ENCODE data around the gene MEAK7.

Gene MEAK7

DNA sequence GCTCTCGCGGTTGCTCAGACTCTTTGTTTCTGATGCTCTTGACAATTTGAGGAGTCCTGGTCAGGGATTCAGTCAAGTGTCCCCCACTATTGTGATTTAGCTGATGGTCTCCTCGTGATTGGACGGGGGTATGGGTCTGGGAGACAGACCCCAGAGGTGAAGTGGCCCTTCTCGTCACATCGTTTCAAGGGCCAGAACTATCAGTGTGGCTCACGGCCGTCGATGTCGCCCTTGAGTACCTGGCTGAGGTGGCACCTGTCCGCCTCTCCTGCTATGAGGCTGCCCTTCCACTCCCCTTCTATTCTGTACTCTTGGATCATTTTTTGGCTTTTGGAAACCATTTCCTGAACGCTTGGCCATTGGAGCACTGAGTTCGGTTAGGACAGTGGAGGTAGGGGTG is 7.4 kb upstream of the MEAK7 start:
- DNase-seq (ENCODE audit: low read depth): no peak

- no peak for DNase-seq (ENCODE audit: low read depth)
Measured at GRCh38 chr16:84511180-84511800, 6.8 kb upstream of the MEAK7 start.

DNA sequence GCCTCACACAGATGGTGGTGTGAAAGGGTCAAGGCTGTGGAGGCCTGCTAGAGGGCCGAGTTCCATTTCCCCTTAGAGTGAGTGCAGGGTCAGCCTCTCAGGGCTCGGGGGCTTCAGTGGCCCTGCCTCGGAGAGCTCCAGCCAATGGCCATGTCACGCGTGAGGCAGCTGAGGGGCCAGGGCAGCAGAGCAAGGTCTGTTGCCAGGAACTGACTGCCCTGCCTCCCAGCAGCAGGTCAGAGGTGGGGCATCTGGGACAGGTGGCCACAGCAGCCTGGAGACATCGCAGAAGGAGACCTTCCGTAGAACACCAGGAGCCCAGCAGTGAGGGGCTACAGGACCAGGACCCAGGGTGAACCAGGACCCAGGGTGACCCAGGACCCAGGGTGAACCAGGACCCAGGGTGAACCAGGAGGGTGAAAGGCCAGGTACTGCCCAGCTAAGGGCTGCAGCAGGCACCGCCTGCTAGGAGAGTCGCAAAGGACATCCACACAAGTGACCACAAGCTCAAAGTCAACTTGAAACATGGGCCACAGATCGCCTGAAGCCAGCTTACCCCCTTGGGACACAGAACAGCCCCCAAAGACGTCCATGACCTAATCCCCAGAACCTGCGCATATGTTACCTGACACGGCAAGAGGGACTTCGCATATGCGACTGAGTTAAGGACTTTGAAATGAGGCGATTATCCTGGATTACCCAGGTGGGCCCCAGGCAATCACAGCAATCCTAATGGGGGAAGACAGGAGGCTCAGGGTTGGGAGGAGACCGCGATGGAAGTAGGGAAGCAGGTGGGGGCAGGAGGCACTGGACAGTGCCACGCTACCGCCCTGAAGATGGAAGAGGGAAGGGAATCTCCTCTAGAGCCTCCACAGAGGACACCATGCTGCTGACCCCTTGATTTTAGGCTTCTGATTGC is 4.8 kb upstream of the MEAK7 start:
- DNase-seq (ENCODE audit: low read depth): no peak

DNA sequence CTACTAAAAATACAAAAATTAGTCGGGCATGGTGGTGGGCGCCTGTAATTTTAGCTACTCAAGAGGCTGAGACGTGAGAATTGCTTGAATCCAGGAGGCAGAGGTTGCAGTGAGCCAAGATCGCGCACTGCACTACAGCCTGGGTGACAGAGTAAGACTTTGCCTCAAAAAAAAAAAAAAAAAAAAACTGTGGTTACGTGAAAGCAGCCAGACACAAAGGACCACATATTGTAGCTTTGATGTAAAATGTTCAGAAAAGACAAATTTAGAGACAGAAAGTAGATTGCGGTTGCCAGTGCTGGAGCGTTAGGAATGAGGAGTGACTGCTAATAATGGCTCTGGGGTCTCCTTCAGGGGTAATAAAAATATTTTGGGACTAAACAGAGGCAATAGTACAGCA is 4.0 kb upstream of the MEAK7 start:
- no peak for DNase-seq (ENCODE audit: low read depth)

DNA sequence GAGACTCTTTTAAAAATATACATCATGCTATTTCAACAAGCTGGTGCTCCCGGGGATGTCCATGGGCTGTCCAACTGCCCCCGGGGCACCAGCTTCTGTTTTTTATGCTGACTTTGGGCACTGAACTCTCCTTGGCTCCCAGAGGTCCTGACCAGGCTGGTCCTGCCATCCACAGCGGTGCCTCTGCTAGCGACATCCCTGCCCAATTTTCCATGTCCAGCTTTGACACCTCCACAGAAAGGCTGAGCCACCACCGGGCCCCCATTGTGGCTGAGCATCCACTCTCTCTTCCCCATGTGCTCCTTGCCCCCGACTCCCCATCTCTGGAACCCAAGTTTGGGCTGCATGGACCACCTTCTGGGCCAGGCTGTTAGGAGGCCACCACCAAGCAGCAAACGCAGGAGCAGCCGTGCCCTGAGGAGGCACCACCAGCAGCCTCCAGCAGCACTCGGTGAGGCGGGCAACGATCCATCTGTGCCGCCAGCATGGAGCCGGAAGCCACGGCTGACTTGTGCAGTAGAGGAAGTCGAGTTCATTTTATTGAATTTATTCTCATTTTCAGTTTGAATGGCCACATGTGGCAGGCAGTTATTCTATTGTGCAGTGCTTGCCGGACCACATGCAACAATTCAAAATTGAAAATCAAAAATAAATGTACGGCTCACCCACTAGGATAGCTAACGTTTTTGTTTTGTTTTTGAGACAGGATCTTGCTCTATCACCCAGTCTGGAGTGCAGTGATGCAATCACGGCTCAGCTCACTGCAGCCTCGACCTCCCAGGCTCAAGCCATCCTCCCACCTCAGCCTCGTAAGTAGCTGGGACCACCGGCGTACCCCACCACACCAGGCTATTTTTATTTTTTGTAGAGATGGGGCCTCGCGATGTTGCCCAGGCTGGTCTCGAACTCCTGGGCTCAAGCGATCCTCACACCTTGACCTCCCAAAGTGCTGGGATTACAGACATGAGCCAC is 2.8 kb upstream of the MEAK7 start:
- DNase-seq (ENCODE audit: low read depth): no peak

GRCh38 chr16:84505249-84506187 is 1.1 kb upstream of the MEAK7 start:
- no peak for DNase-seq (ENCODE audit: low read depth)

DNA sequence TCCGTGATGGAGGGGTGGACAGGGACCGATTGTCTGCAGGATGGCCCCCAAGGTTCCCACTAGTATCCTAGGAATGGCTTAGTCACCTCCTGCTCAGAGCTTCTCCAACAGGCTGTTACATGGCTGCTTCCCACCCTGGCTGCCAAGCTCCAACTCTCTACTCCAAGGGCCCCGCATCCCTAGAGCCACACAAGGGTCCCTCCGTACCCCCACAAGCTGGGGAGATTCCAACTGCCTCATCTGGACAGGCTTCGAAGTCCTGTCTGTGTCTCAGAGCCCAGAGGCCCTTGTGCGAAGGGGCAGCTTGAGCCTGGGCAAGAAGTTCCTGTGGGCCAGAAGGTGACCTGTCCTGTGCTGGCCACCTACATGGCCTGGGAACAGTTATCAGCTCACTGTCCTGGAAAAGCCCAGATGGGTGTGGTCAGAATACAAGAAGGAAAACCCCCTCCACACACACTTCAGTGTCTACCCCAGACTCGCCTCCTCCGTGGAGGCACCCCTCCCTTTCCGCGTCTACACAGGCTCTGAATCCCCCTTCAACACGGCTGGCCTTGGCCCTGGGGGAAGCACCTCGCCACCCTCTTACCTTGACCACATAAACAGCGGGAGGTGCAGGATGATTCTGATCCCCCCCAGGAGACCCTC is 586 bp downstream of the MEAK7 start:
- DNase-seq (ENCODE audit: low read depth): no peak

GRCh38 chr16:84502581-84502980 is 1.9 kb downstream of the MEAK7 start:
- DNase-seq (ENCODE audit: low read depth): no peak

DNA sequence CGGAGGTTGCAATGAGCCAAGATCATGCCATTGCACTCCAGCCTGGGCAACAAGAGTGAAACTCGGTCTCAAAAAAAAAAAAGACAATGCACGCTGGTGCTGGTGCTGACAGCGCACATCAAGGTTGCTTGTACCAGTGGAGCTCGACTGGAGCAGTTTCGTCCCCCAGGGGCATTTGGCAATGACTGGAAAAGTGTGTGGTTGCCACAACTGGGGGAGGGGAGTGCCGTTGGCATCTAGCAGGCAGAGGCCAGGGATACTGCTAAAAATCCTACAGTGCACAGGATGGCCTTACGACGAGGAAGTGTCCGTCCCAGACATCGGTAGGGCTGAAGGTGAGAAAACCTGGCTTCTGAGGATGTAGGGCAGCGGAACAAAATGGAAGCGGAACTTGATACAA is 2.4 kb downstream of the MEAK7 start:
- no peak for DNase-seq (ENCODE audit: low read depth)

GRCh38 chr16:84501077-84501735 is 3.3 kb downstream of the MEAK7 start:
- DNase-seq (ENCODE audit: low read depth): no peak

- DNase-seq (ENCODE audit: low read depth): no peak
Measured at GRCh38 chr16:84500531-84500930, 3.9 kb downstream of the MEAK7 start.

GRCh38 chr16:84499638-84500037 is 4.8 kb downstream of the MEAK7 start:
- DNase-seq (ENCODE audit: low read depth): no peak

DNA sequence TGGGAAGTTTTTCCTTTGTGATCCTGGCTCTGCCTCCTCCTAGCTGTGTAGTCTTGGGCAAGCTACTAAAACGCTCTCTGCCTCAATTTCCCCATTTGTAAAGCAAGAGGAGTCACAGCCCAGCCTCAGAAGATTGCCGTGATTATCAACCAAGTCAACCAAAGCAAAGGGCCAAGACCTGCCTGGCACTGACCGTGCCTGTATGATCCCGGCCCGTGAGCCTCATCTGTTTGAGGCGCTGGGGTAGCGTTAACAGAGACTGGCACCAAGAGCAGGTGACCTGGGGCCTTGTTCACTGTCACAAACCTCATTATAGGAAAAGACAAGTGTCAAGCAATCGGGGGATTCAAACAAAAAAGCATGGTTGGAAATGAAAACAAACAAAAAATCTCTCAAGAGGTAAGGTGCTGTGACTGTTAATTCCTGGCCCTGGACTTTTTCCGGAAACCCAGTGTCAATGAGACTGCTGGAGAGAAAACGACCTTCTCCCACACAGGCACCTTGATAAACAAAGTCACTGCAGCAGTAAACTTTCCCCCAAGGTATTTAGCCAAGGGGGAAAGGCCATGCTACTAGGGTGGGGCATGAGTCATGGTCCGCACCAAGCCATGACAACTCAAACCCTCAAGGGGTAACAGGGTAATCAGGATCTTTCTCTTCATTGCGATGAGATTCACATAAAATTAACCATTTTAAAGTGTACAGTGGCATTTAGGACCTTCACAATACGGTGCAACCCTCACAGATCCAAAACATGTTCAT is 5.4 kb downstream of the MEAK7 start:
- DNase-seq (ENCODE audit: low read depth): no peak

DNA sequence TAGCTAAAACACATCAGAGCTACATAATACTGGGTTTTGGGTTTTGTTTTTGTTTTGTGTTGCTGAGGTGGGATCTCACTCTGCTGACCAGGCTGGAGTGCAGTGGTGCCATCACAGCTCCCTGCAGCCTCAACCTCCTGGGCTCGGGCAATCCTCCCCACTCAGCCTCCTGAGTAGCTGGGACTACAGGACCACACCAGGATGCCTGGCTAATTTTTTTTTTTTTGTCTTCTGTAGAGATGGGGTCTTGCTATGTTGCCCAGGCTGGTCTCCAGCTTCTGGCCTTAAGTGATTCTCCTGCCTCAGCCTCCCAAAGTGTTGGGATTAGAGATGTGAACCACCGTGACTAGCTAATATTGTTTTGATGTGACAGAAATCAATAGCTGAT is 6.2 kb downstream of the MEAK7 start:
- DNase-seq (ENCODE audit: low read depth): no peak

GRCh38 chr16:84497418-84498222 is 6.8 kb downstream of the MEAK7 start:
- DNase-seq (ENCODE audit: low read depth): no peak

- no peak for DNase-seq (ENCODE audit: low read depth)
Measured at GRCh38 chr16:84496991-84497390, 7.5 kb downstream of the MEAK7 start.

- no peak for DNase-seq (ENCODE audit: low read depth)
Measured at GRCh38 chr16:84495506-84495905, 9.0 kb downstream of the MEAK7 start.

- no peak for DNase-seq (ENCODE audit: low read depth)
Measured at GRCh38 chr16:84489131-84489530, 15.3 kb downstream of the MEAK7 start.

DNA sequence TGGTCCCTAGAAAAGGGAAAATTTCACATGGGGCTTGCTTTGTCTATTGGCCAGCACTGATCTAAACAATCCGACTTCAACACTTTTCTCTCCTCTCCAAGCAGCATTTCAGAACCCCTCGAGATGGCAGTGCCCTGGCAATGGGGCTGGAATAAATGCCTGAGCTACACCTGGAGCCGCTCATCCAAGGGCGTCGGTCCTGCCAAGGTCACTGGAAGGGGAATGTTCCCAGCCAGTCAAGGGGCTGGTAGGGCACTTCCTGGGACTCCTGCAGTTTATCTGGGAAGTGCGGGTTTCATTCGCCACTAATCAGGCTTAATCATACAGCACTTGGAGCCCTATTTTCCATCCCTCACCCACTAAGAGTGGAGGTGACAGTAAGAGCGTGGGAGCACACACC is 17.1 kb downstream of the MEAK7 start:
- no peak for DNase-seq (ENCODE audit: low read depth)
